A549 (cell line): ENCODE data around the gene ADAMTS20. TPM values are rescaled to one million over a fixed set of nuclear protein-coding genes. Genes with fewer than 3 reads are reported as not detected.

Source experiments
- ATAC-seq, 2 experiments: fragments of 200-7000 bp in 1 of 2; fragments of >200 bp in 1 of 2; cut with Nextera tagmentation in 1 of 2; cut with Tn5 transposase in 1 of 2; 3 replicates each; pipeline versions ENCODE4 v1.8.0 to v1.9.1; 2018 to 2020; ENCODE audit warnings: mild to moderate bottlenecking in 1 of 2, moderate library complexity in 1 of 2
- CTCF ChIA-PET: fragments of 300-600 bp; sonication (Branson Sonifier 250); formaldehyde crosslinking; extraction: SDS; loops from one replicate; lab custom pipeline; 2021; ENCODE audit warnings: antibody characterized with exemption, inconsistent platforms; lab: Yijun Ruan, JAX
- POLR2A ChIA-PET: fragments of 350-600 bp; formaldehyde crosslinking; extraction: SDS; loops from one replicate; lab custom pipeline; 2021; ENCODE audit warnings: antibody characterized with exemption, inconsistent platforms; lab: Yijun Ruan, JAX
- DNase-seq, 2 experiments: peaks; one replicate each; pipeline versions ENCODE4 v3.0.0 to v3.0.0-alpha.2; 2011 to 2016; ENCODE audit warnings: low read depth in 1 of 2, low spot score in 1 of 2
- FAIRE-seq: peaks from 2 replicates; lab custom pipeline; 2011; peaks lifted over from hg19 to GRCh38; lab: Jason Lieb, UNC
- H3K27ac ChIP-seq, 2 experiments: fragments of >200 bp; sonication (Bioruptor Twin); formaldehyde crosslinking; 3 replicates each; pipeline ENCODE4 v1.5.1; 2016 to 2017
- H3K4me1 ChIP-seq: fragments of >200 bp; sonication (Bioruptor Twin); formaldehyde crosslinking; 3 replicates; pipeline ENCODE4 v1.6.1; 2016
- H3K4me2 ChIP-seq: fragments of >200 bp; sonication (Bioruptor Twin); formaldehyde crosslinking; 3 replicates; pipeline ENCODE4 v1.6.1; 2016
- H3K4me3 ChIP-seq: fragments of >200 bp; sonication (Bioruptor Twin); formaldehyde crosslinking; 3 replicates; pipeline ENCODE4 v1.5.1; 2016
- H3K9me3 ChIP-seq: fragments of >200 bp; sonication (Bioruptor Twin); formaldehyde crosslinking; 3 replicates; pipeline ENCODE4 v1.6.1; 2016
- ATOH8 ChIP-seq: fragments of 250-450 bp; sonication (Bioruptor Pico); IDR thresholded peaks from 2 replicates; pipeline ENCODE4 v1.5.0; 2020; ENCODE audit warnings: low read depth, mild to moderate bottlenecking, moderate library complexity
- CTCF ChIP-seq: fragments of >200 bp; sonication (Bioruptor Twin); formaldehyde crosslinking; IDR thresholded peaks from 3 replicates; pipeline ENCODE4 v1.5.1; 2016
- E2F6 ChIP-seq: IDR thresholded peaks from 2 replicates; pipeline ENCODE4 v1.6.1; 2012; ENCODE audit warnings: low read depth, borderline replicate concordance
- EHMT2 ChIP-seq: fragments of 200-600 bp; sonication (generic); IDR thresholded peaks from 2 replicates; pipeline ENCODE4 v1.6.1; 2016; ENCODE audit warnings: antibody characterized with exemption, low read depth, mild to moderate bottlenecking, moderate library complexity
- ELK1 ChIP-seq: fragments of 150-350 bp; IDR thresholded peaks from 2 replicates; pipeline ENCODE4 v1.6.1; 2014; ENCODE audit warnings: low read depth, mild to moderate bottlenecking, low read length
- HOXA7 ChIP-seq: fragments of 250-450 bp; sonication (Bioruptor Pico); IDR thresholded peaks from 2 replicates; pipeline ENCODE4 v1.5.0; 2020; ENCODE audit warnings: mild to moderate bottlenecking, moderate library complexity
- HOXB13 ChIP-seq: fragments of 250-450 bp; sonication (Bioruptor Pico); IDR thresholded peaks from 2 replicates; pipeline ENCODE4 v1.5.0; 2020; ENCODE audit warnings: low read depth, mild to moderate bottlenecking, moderate library complexity
- HOXB5 ChIP-seq: fragments of 250-450 bp; sonication (Bioruptor Pico); IDR thresholded peaks from 2 replicates; pipeline ENCODE4 v1.5.0; 2020; ENCODE audit warnings: mild to moderate bottlenecking, moderate library complexity
- MAFK ChIP-seq: fragments of 450-650 bp; IDR thresholded peaks from 2 replicates; pipeline ENCODE4 v1.6.1; 2014; ENCODE audit not compliant: partially characterized antibody
- MYC ChIP-seq: IDR thresholded peaks from 2 replicates; pipeline ENCODE4 v1.6.1; 2012; ENCODE audit warnings: mild to moderate bottlenecking, inconsistent platforms, low read length, improper control_type of control experiment, borderline replicate concordance
- NPAS2 ChIP-seq: fragments of 250-450 bp; sonication (Bioruptor Pico); IDR thresholded peaks from 2 replicates; pipeline ENCODE4 v1.8.0; 2022; ENCODE audit warnings: mild to moderate bottlenecking, moderate library complexity, borderline replicate concordance
- POLR2A ChIP-seq: IDR thresholded peaks from 2 replicates; pipeline ENCODE4 v1.6.1; 2012; ENCODE audit warnings: mild to moderate bottlenecking, low read length
- RAD21 ChIP-seq, 2 experiments: fragments of >200 bp in 1 of 2; sonication (Bioruptor Twin) in 1 of 2; formaldehyde crosslinking in 1 of 2; IDR thresholded peaks in 1 of 2; conservative IDR thresholded peaks in 1 of 2; 2 replicates in 1 of 2; 3 replicates in 1 of 2; pipeline ENCODE4 v1.6.1; 2012 to 2018; ENCODE audit warnings: inconsistent platforms in 1 of 2
- SREBF2 ChIP-seq: fragments of 450-650 bp; IDR thresholded peaks from 2 replicates; pipeline ENCODE4 v1.6.1; 2014; ENCODE audit warnings: mild to moderate bottlenecking, moderate library complexity
- ZNF302 ChIP-seq: fragments of 250-450 bp; sonication (Bioruptor Pico); IDR thresholded peaks from 2 replicates; pipeline ENCODE4 v1.9.0; 2021; ENCODE audit warnings: inconsistent platforms, mild to moderate bottlenecking, moderate library complexity
- WGBS: methylation state at CpG from one replicate; pipeline ENCODE4 v1.1.6; 2017; ENCODE audit errors: missing lambda C conversion rate; 5-methylcytosine and 5-hydroxymethylcytosine counted together
- polyA plus RNA-seq, 4 experiments: library from polyadenylated mRNA; depleted of rRNA in 3 of 4; stranded (reverse); fragments of >200 nt; fragmentation: RNase III in 1 of 4; extraction: RNeasy Plus Mini Kit Qiagen cat#74134 plus additional on column Dnase treatment in 1 of 4; gene quantifications; 2 replicates in 3 of 4; 3 replicates in 1 of 4; pipeline ENCODE4 v1.2.3, GENCODE V29; 2011 to 2017
- TF ChIP-seq, protein P1 (sequence below): fragments of 450-650 bp; IDR thresholded peaks from 2 replicates; pipeline ENCODE4 v1.6.1; 2014; ENCODE audit warnings: antibody characterized with exemption

ADAMTS20 gene
- polyA plus RNA-seq, 2 of the 4 experiments (the other 2 are of a cell fraction), result not detected

- peaks cover 5% of the 10 kb centered on the region; the same call in 1 of the 3 replicates for H3K9me3 ChIP-seq
- no peak overlapping the region for H3K27ac ChIP-seq
- no peaks in the 10 kb centered on the region for H3K4me1 ChIP-seq
- WGBS, result 6% methylated on average over 2 of the region's 2 CpGs
- DNase-seq, result peak in 1 of 2 experiments; percentile 7
- TF ChIP-seq POLR2A (no peak), HOXB5 (CRISPR knock-in tag) (no peak), CTCF (0 out of 3 replicates have a peak, but pooled peaks have one; percentile 0), RAD21 (conservative IDR thresholded peaks at IDR 0.05 in 1 of 2, IDR thresholded peaks at IDR 0.05 in 1 of 2) (peak in 1 of 2 experiments; percentile 19; a peak in 1 of 5 replicates)
- POLR2A ChIA-PET, result no interaction called here
- CTCF ChIA-PET, result no interaction called here
- FAIRE-seq, result peak; percentile 13
- no peak overlapping the region for H3K4me2 ChIP-seq
- no peak overlapping the region for H3K4me3 ChIP-seq
- ATAC-seq, result no peak
Measured at GRCh38 chr12:43349863-43350262, 202.1 kb downstream of the ADAMTS20 start.

GRCh38 chr12:43348221-43348620 lies 203.8 kb downstream of the ADAMTS20 start:
- FAIRE-seq, result no peak
- no peak for DNase-seq
- Histone ChIP-seq H3K9me3 (peaks cover 7% of the 10 kb centered on the region; the same call in 1 of the 3 replicates), H3K4me3 (no peak overlapping the region), H3K4me1 (no peaks in the 10 kb centered on the region), H3K27ac (no peak overlapping the region), H3K4me2 (no peak overlapping the region)
- ChIA-PET CTCF (no interaction called here), POLR2A (no interaction called here)
- no peak for TF ChIP-seq HOXA7
- TF ChIP-seq ELK1, result no peak
- TF ChIP-seq RAD21 (conservative IDR thresholded peaks at IDR 0.05 in 1 of 2, IDR thresholded peaks at IDR 0.05 in 1 of 2), result no peak
- no peak for TF ChIP-seq MAFK
- TF ChIP-seq ATOH8 (CRISPR knock-in tag), result no peak
- no peak for TF ChIP-seq SREBF2
- WGBS, result 2% methylated on average over 3 of the region's 3 CpGs
- ATAC-seq, result no peak

GRCh38 chr12:43347026-43347425 lies 205.0 kb downstream of the ADAMTS20 start:
- no peak for TF ChIP-seq ATOH8 (CRISPR knock-in tag)
- no peak for TF ChIP-seq HOXB13 (CRISPR knock-in tag)
- TF ChIP-seq MYC, result no peak
- no peak for TF ChIP-seq E2F6
- TF ChIP-seq EHMT2, result no peak
- no peak for TF ChIP-seq NPAS2 (CRISPR knock-in tag)
- no peak for TF ChIP-seq POLR2A
- TF ChIP-seq, protein P1, sequence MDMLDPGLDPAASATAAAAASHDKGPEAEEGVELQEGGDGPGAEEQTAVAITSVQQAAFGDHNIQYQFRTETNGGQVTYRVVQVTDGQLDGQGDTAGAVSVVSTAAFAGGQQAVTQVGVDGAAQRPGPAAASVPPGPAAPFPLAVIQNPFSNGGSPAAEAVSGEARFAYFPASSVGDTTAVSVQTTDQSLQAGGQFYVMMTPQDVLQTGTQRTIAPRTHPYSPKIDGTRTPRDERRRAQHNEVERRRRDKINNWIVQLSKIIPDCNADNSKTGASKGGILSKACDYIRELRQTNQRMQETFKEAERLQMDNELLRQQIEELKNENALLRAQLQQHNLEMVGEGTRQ, result no peak
- no peak for TF ChIP-seq ZNF302 (CRISPR knock-in tag)
- no peak for DNase-seq
- H3K4me2 ChIP-seq, result no peak overlapping the region
- peaks cover 7% of the 10 kb centered on the region; the same call in 1 of the 3 replicates for H3K9me3 ChIP-seq
- ChIA-PET POLR2A (no interaction called here), CTCF (no interaction called here)
- no peaks in the 10 kb centered on the region for H3K4me1 ChIP-seq
- 7% methylated on average over 4 of the region's 4 CpGs for WGBS
- FAIRE-seq, result no peak
- H3K27ac ChIP-seq, result no peak overlapping the region
- no peak overlapping the region for H3K4me3 ChIP-seq
- no peak for ATAC-seq
